ENCODE measurements around the gene RDX.

The RDX gene

DNA sequence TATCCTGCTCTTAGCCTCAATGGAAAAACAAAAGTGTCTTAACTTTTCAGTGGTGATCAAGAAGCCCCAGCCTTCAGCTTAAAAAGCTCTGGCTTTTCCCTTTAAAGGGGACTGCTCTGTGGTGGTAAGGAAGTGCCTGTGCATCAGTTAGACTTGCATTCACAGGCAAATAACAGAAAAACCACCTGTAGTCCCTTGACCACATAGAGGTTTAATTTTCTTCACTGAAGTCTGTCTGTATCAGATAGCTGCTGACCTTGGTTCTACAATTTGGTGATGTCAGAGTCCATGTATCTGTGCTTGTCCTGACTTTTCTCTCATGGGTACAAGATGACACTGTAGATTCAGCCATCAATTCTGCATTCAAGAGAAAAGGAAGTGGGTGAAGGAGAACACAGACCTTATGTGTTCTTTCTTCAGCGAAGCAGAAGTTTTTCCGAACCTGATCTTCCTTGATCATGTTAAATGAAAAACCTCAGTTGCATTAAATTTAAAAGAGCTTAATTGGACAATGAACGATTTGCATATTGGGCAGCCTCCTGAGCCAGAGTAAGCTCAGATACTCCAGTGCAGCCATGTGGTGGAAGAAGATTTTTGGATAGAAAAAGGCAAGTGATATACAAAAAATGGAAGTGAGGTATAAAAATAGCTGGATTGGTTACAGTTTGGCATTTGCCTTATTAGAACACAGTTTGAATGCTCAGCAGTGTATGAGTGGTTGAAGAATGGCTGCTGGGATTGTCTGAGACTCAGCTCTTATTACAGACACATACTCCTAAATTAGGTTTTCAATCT, 43.2 kb upstream of the RDX start:
- Histone ChIP-seq H3K9me2 (replicated peaks; ENCODE audit: insufficient read depth, low read length) (no peaks in the 10 kb centered on the region), H3K4me2 (ENCODE audit: low read depth, low read length, poor library complexity, severe bottlenecking) (no peak overlapping the region), H3K4me3 (ENCODE audit: insufficient read depth, low read length, poor library complexity, severe bottlenecking) (no peak overlapping the region), H3K27ac (ENCODE audit: low read depth, low read length) (no peak overlapping the region), H3F3A (ENCODE audit: insufficient read depth) (no peaks in the 10 kb centered on the region), H3K9me3 (ENCODE audit: insufficient read depth, low read length) (no peaks in the 10 kb centered on the region), H3K9ac (ENCODE audit: low read length) (no peak overlapping the region), H3K79me2 (ENCODE audit: insufficient read depth, low read length) (no peaks in the 10 kb centered on the region), H3K27me3 (ENCODE audit: low read length) (no peaks in the 10 kb centered on the region), H3K36me3 (ENCODE audit: low read length) (no peaks in the 10 kb centered on the region), H2AFZ (ENCODE audit: low read depth, low read length, severe bottlenecking) (no peak overlapping the region), H4K20me1 (ENCODE audit: low read depth, low read length) (no peaks in the 10 kb centered on the region)
- TF ChIP-seq EZH2phosphoT487 (conservative IDR thresholded peaks at IDR 0.05; ENCODE audit: low read length) = no peak
- no peak for TF ChIP-seq CTCF (IDR thresholded peaks at IDR 0.05; ENCODE audit: insufficient read depth, low read length, poor library complexity, severe bottlenecking)

GRCh38 chr11:110338684-110339083, 42.3 kb upstream of the RDX start:
- Histone ChIP-seq H3K27me3 (ENCODE audit: low read length) (no peaks in the 10 kb centered on the region), H3K9me2 (replicated peaks; ENCODE audit: insufficient read depth, low read length) (no peaks in the 10 kb centered on the region), H3K27ac (ENCODE audit: low read depth, low read length) (no peak overlapping the region), H3K36me3 (ENCODE audit: low read length) (no peaks in the 10 kb centered on the region), H3F3A (ENCODE audit: insufficient read depth) (no peaks in the 10 kb centered on the region), H2AFZ (ENCODE audit: low read depth, low read length, severe bottlenecking) (no peak overlapping the region), H3K9me3 (ENCODE audit: insufficient read depth, low read length) (no peaks in the 10 kb centered on the region), H3K79me2 (ENCODE audit: insufficient read depth, low read length) (no peaks in the 10 kb centered on the region), H3K9ac (ENCODE audit: low read length) (no peak overlapping the region), H4K20me1 (ENCODE audit: low read depth, low read length) (no peaks in the 10 kb centered on the region), H3K4me3 (ENCODE audit: insufficient read depth, low read length, poor library complexity, severe bottlenecking) (no peak overlapping the region), H3K4me2 (ENCODE audit: low read depth, low read length, poor library complexity, severe bottlenecking) (no peak overlapping the region)
- no peak for TF ChIP-seq EZH2phosphoT487 (conservative IDR thresholded peaks at IDR 0.05; ENCODE audit: low read length)
- no peak for TF ChIP-seq CTCF (IDR thresholded peaks at IDR 0.05; ENCODE audit: insufficient read depth, low read length, poor library complexity, severe bottlenecking)

DNA sequence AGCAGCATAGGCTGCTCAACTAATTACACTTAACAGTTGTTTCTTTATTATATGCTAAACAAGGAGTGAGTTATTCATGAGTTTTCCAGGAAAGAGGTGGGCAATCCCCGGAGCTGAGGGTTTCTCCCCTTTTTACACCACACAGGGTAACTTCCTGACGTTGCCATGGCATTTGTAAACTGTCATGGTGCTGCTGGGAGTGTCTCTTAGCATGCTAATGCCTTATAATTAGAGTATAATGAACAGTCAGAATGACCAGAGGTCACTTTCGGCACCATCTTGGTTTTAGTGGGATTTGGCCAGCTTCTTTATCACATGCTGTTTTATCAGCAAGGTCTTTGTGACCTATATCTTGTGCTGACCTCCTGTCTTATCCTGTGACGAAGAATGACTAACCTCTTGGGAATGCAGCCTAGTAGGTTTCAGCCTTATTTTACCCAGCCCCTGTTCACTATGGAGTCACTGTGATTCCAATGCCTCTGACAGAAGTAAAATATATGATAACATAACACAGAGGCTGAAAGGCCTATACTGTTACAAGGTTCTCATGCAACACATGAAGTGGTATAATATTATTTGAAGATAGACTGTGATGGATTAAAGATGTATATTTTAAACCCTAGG, 41.3 kb upstream of the RDX start:
- H3K9me2 ChIP-seq (replicated peaks; ENCODE audit: insufficient read depth, low read length) = no peaks in the 10 kb centered on the region
- H3F3A ChIP-seq (ENCODE audit: insufficient read depth) = no peaks in the 10 kb centered on the region
- no peak overlapping the region for H3K27ac ChIP-seq (ENCODE audit: low read depth, low read length)
- TF ChIP-seq EZH2phosphoT487 (conservative IDR thresholded peaks at IDR 0.05; ENCODE audit: low read length) = no peak
- no peak for TF ChIP-seq CTCF (IDR thresholded peaks at IDR 0.05; ENCODE audit: insufficient read depth, low read length, poor library complexity, severe bottlenecking)
- no peak overlapping the region for H3K4me2 ChIP-seq (ENCODE audit: low read depth, low read length, poor library complexity, severe bottlenecking)
- H3K79me2 ChIP-seq (ENCODE audit: insufficient read depth, low read length) = no peaks in the 10 kb centered on the region
- H3K9me3 ChIP-seq (ENCODE audit: insufficient read depth, low read length) = no peaks in the 10 kb centered on the region
- H3K36me3 ChIP-seq (ENCODE audit: low read length) = no peaks in the 10 kb centered on the region
- H3K4me3 ChIP-seq (ENCODE audit: insufficient read depth, low read length, poor library complexity, severe bottlenecking) = no peak overlapping the region
- H2AFZ ChIP-seq (ENCODE audit: low read depth, low read length, severe bottlenecking) = no peak overlapping the region
- no peaks in the 10 kb centered on the region for H3K27me3 ChIP-seq (ENCODE audit: low read length)
- no peaks in the 10 kb centered on the region for H4K20me1 ChIP-seq (ENCODE audit: low read depth, low read length)
- H3K9ac ChIP-seq (ENCODE audit: low read length) = no peak overlapping the region

Data from SU-DHL-6 (cell line).